NB4 (cell line): ENCODE results near the gene NAA40.

Experiments
- DNase-seq: peaks from one replicate; pipeline ENCODE4 v3.0.0; 2010; ENCODE audit warnings: low read depth
- H3K4me3 ChIP-seq: one replicate; pipeline ENCODE4 v1.5.1; 2011; ENCODE audit warnings: mild to moderate bottlenecking, low read depth, low read length, moderate library complexity
- MYC ChIP-seq: IDR thresholded peaks from 2 replicates; pipeline ENCODE4 v1.6.1; 2011; ENCODE audit warnings: low read depth, low read length
- POLR2A ChIP-seq: IDR thresholded peaks from 2 replicates; pipeline ENCODE4 v1.6.1; 2011; ENCODE audit warnings: mild to moderate bottlenecking; ENCODE audit not compliant: insufficient read length; ENCODE audit errors: extremely low read depth
- TF ChIP-seq, protein P1 (sequence below): IDR thresholded peaks from one replicate; pipeline ENCODE4 v1.5.1; 2012; ENCODE audit warnings: low read depth, low read length
- TF ChIP-seq, protein P2 (sequence below): IDR thresholded peaks from 2 replicates; pipeline ENCODE4 v1.6.1; 2011; ENCODE audit warnings: low read depth, low read length

The NAA40 gene

DNA sequence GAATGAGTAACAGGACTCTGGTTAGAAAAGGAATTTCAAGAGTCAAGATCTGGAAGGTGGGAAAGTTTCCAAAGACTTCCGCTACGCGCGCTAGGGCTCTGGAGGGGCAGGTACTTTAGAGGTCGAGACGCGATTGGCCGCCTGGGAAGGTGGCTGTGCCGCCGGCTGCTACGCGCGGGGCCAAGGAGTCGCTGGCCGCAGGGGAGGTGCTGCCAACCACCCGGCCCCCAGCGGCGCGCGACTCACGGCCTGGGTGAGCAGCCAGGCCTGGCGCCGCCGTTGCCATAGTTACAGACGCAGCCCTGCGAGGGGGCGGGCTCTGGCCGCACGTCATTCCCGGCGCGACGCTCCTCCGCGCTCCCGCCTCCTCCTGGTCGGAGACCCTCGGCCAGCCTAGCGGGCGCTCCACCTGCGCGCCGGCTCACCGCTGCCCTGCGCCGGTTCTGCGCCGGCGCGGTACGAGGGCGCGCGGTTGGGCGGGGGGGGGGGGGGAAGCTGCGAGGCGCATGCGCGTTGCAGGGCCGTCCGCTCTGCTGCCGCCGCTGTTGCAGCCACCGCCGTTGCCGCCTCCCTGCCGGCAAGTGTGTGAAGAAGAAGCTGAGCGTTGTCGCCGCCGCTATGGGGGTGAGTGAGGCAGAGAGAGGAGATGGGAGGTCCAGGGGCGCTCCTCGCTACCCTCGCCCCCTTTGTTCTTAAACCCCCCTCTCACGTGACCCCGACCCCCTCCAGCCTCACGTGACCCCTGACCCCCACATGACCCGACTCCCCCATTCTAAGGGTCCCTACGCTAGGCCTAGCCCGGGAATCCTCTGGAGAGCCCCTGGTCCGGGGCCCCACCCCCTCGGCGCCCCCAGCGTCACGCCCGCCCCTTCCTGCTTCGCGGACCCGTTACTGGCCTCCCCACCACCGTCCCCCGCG is at the start of gene NAA40:
Gene NAA40, plus strand, starts transcription at position 524 of the 918 bp plus-strand sequence. Its CDS starts 95 bp downstream, at position 619.
- DNase-seq: peak; percentile 99
- TF ChIP-seq POLR2A: peak; percentile 55
- peak; percentile 93 for TF ChIP-seq MYC
- TF ChIP-seq, protein P1, sequence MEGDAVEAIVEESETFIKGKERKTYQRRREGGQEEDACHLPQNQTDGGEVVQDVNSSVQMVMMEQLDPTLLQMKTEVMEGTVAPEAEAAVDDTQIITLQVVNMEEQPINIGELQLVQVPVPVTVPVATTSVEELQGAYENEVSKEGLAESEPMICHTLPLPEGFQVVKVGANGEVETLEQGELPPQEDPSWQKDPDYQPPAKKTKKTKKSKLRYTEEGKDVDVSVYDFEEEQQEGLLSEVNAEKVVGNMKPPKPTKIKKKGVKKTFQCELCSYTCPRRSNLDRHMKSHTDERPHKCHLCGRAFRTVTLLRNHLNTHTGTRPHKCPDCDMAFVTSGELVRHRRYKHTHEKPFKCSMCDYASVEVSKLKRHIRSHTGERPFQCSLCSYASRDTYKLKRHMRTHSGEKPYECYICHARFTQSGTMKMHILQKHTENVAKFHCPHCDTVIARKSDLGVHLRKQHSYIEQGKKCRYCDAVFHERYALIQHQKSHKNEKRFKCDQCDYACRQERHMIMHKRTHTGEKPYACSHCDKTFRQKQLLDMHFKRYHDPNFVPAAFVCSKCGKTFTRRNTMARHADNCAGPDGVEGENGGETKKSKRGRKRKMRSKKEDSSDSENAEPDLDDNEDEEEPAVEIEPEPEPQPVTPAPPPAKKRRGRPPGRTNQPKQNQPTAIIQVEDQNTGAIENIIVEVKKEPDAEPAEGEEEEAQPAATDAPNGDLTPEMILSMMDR: no peak
- TF ChIP-seq, protein P2, sequence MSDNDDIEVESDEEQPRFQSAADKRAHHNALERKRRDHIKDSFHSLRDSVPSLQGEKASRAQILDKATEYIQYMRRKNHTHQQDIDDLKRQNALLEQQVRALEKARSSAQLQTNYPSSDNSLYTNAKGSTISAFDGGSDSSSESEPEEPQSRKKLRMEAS: peak; percentile 90
- peak within 1 kb of the TSS; percentile 69 for H3K4me3 ChIP-seq

DNA sequence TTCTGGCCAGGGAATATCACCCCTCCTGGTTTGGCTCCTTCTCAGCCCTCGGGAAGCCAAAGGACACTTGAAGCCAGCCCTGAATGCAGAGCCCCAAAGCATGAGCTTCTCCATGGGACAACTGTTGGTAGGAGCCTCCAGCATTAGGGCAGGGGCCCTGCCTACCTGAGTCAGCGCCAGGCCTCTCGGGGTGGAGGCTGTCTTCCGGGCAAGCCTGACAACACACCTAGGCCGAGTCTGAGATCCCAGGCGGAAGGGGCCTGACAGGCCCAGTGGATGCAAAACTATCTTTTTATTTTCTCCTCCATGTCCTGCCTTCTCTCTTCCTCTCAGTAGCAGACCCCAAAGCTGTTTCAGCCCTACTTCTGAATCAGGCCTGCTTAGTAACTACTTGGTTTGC is 49.5 kb upstream of the NAA40 start:
- H3K4me3 ChIP-seq: peak overlapping the region; percentile 65
- TF ChIP-seq, protein P2: no peak
- TF ChIP-seq, protein P1: no peak
- TF ChIP-seq POLR2A: no peak
- TF ChIP-seq MYC: no peak

DNA sequence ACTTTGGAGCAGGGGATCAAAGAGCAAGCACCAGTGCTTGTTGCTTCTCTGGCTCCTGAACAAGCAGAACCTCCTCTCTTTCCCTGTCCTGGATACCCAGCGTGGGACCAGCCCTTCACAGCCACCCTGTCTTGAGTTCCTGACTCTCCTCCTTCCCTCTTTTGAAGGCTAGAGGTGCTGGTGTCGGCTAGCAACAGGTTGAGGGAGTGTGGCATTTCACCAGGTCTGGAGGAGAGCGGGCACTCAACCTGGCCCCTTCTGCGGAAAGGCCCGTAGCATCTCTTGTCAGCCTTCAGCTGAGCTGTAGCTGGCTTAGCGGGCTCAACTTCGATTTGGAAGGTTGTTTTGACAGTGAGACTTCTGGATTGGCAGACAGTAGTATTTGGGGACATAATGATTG is 48.4 kb upstream of the NAA40 start:
- no peak for DNase-seq
- H3K4me3 ChIP-seq: no peak overlapping the region
- TF ChIP-seq, protein P2: no peak
- no peak for TF ChIP-seq MYC
- no peak for TF ChIP-seq POLR2A
- TF ChIP-seq, protein P1: no peak

More for the DNA sequence above, 49.5 kb upstream of the NAA40 start:
- no peak for DNase-seq

DNA sequence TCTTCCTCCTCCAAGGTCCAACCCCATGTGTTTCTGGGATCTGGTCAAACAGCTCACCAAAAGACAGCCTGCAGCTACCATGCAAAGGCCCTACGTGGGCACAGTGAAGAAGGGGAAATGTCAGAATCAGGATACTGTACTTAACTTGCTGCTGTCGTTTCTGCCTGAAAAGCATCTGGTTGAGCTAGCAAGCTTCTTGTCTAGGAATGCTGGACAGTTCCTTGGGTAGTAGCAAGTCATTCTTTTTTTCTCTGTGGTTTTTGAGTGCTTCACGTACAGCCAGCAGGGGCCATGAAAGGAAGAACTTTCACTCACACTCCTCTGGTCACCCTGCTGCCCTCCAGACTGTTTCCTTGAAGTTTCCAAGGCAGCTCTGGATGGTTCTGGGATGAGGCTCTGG is 46.6 kb upstream of the NAA40 start:
- no peak overlapping the region for H3K4me3 ChIP-seq
- peak; percentile 68 for DNase-seq
- TF ChIP-seq MYC (no peak), POLR2A (no peak)
- TF ChIP-seq, protein P1: no peak
- TF ChIP-seq, protein P2: no peak

DNA sequence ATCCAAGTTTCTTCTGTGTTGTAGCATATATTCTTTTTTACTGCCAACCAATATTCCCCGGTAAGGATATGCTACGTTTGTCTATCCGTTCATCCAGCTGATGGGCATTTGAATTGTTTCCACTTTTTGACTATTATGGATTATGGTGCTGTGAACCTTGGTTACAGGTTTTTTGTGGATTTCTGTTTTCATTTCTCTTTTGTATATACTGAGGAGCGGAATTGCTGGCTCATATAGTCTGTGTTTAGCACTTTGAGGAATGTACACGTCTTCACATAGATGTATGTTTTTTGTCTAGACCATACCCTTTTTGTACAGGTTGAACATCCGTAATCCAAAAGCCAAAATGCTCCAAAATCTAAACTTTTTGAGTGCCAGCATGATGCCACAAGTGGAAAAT is 45.4 kb upstream of the NAA40 start:
- H3K4me3 ChIP-seq: no peak overlapping the region
- DNase-seq: no peak
- TF ChIP-seq MYC: no peak

DNA sequence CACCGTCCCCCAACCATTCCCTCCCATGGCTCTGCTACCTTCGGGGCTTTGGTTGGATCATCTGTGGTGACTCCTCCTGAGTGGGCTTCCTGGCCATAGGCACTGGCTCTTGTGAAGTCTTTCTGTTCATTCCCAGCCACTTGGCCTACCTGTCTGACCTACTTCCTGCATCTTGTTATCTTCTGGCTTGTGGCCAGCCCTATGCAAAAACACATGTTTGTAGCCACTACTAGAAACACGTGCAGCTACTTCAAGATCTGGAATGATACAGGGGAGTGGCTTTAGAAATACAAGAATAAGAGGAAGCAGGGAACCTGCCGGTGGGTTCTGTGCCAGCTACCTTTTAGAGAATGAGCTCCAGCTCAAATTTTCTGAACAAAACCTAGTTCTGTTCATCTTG is 42.7 kb upstream of the NAA40 start:
- TF ChIP-seq, protein P2: no peak
- TF ChIP-seq POLR2A (no peak), MYC (no peak)
- TF ChIP-seq, protein P1: no peak
- DNase-seq: no peak
- H3K4me3 ChIP-seq: no peak overlapping the region
